Measurements from ENCODE around the gene CGB2. TPM values are rescaled to one million over a fixed set of nuclear protein-coding genes. Genes with fewer than 3 reads are reported as not detected.
"Not testable (repeated sequence)": the region's sequence is repeated elsewhere in the genome, so short reads cannot be mapped to it uniquely, and the experiment has no call there.

CGB2 gene
- total RNA-seq (under 1 TPM in 1 of 2 donors, not detected in 1; 0.58 TPM), polyA plus RNA-seq (not detected)
- long read RNA-seq, donor 1 = 0 reads
- long read RNA-seq, donor 2 = 0 reads
- long read RNA-seq, donor 3 = 0 reads
- long read RNA-seq, donor 4 = 0 reads
- long read RNA-seq, donor 5 = 0 reads

DNA sequence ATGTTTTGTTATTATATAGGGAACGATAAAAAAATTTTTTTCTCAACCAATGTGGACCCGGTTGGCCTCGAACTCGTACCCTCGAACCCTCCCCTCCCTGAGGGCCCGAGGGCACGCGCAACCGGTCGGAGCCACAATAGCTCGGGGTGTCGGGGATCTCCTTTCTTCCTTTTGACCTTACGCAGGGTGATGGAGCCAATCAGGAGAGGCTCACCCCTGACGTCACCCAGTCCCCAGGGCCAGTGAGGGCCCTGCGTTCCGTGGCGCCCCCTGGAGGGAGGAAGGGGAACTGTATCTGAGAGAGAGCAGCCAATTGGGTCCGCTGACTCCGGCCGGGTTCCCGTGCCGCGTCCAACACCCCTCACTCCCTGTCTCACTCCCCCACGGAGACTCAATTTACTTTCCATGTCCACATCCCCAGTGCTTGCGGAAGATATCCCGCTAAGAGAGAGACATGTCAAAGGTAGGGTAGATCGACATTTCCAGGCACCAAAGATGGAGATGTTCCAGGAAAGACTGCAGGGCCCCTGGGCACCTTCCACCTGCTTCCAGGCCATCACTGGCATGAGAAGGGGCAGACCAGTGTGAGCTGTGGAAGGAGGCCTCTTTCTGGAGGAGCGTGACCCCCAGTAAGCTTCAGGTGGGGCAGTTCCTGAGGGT, at the start of gene CGB2:
TSS of gene CGB2 (plus strand) at position 249 of the 660 bp plus-strand sequence. CDS start at position 455, 206 bp downstream.
- not testable (repeated sequence) for H3K9ac ChIP-seq (ENCODE audit: insufficient read depth in 1 of 2, low read length in 2 of 2); H3K4me3 ChIP-seq; H3K9me3 ChIP-seq (ENCODE audit: control insufficient read depth in 4 of 4, insufficient read depth in 3 of 4, low read length in 3 of 4); H3K36me3 ChIP-seq (ENCODE audit: control insufficient read depth in 4 of 4, insufficient read depth in 4 of 4, low read length in 4 of 4); H3K4me1 ChIP-seq (ENCODE audit: control insufficient read depth in 5 of 5, insufficient read depth in 5 of 5, low read length in 5 of 5); H3K27ac ChIP-seq (ENCODE audit: low read depth in 1 of 2, low read length in 1 of 2); H3K27me3 ChIP-seq (ENCODE audit: control insufficient read depth in 3 of 3, insufficient read depth in 3 of 3, low read length in 2 of 3); DNase-seq; ATAC-seq (ENCODE audit: insufficient read depth, low FRiP score)
- 22 to 28% methylated on average over 27 to 28 of the region's 28 CpGs for WGBS, 2 donors

DNA sequence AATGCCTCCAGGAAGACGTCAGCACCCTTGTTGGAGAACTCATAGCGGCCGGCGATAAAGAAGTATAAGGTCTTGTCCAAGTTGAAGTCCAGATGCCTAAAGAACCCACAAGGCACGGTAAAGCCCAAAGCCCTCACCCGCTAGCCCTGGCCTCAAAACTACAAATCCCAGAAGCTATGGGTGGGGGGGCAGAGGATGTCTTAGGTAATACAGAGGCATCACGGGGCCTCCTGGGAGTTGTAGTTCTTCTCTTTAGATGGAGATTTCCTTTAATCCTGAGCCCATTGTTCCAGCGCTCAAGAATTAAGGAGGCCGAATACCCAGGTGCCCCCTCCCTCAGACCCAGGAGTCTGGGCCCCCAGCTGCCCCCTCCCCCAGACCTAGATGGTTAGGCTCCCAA, 49.4 kb upstream of the CGB2 start:
- no peaks in the 10 kb centered on the region for H3K4me1 ChIP-seq (ENCODE audit: control insufficient read depth in 5 of 5, insufficient read depth in 5 of 5, low read length in 5 of 5)
- peaks cover 19 to 36% (median 29%) of the 10 kb centered on the region in 4 donors for H3K36me3 ChIP-seq (ENCODE audit: control insufficient read depth in 4 of 4, insufficient read depth in 4 of 4, low read length in 4 of 4)

DNA sequence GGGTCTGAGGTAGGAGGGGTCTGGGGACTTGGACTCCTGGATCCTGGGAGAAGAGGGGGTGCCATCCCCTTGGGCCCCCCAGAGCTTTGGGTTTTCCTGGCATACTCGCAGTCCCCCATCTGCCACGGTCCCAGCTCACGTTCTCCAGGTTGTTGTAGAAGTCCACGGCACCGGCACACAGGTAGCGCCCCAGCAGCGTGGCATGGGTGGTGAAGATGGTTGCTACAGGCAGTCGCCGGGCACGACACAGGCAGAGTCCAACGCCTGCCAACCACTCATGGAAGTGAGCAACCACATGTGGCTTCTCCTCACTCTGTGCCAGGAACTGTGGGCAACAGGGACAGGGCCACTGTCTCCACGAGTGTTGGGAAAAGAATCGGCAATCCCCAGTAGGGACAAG, 46.0 kb upstream of the CGB2 start:
- TF ChIP-seq, protein P1, sequence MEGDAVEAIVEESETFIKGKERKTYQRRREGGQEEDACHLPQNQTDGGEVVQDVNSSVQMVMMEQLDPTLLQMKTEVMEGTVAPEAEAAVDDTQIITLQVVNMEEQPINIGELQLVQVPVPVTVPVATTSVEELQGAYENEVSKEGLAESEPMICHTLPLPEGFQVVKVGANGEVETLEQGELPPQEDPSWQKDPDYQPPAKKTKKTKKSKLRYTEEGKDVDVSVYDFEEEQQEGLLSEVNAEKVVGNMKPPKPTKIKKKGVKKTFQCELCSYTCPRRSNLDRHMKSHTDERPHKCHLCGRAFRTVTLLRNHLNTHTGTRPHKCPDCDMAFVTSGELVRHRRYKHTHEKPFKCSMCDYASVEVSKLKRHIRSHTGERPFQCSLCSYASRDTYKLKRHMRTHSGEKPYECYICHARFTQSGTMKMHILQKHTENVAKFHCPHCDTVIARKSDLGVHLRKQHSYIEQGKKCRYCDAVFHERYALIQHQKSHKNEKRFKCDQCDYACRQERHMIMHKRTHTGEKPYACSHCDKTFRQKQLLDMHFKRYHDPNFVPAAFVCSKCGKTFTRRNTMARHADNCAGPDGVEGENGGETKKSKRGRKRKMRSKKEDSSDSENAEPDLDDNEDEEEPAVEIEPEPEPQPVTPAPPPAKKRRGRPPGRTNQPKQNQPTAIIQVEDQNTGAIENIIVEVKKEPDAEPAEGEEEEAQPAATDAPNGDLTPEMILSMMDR (IDR thresholded peaks at IDR 0.05; ENCODE audit: control extremely low read depth, extremely low read depth) = no peak
- peaks cover 0 to 6% (median 0%) of the 10 kb centered on the region in 5 donors for H3K4me1 ChIP-seq (ENCODE audit: control insufficient read depth in 5 of 5, insufficient read depth in 5 of 5, low read length in 5 of 5)
- no peaks in the 10 kb centered on the region for H3K9me3 ChIP-seq (ENCODE audit: control insufficient read depth in 4 of 4, insufficient read depth in 3 of 4, low read length in 3 of 4)
- no peak overlapping the region for H3K9ac ChIP-seq (ENCODE audit: insufficient read depth in 1 of 2, low read length in 2 of 2)
- ATAC-seq (ENCODE audit: insufficient read depth, low FRiP score) (no peak), DNase-seq (no peak)
- H3K4me3 ChIP-seq = no peak overlapping the region
- WGBS, 2 donors = 95 to 96% methylated on average over 13 of the region's 13 CpGs
- peaks cover 19 to 44% (median 27%) of the 10 kb centered on the region in 4 donors for H3K36me3 ChIP-seq (ENCODE audit: control insufficient read depth in 4 of 4, insufficient read depth in 4 of 4, low read length in 4 of 4)
- no peak overlapping the region for H3K27ac ChIP-seq (ENCODE audit: low read depth in 1 of 2, low read length in 1 of 2)
- H3K27me3 ChIP-seq (ENCODE audit: control insufficient read depth in 3 of 3, insufficient read depth in 3 of 3, low read length in 2 of 3) = no peaks in the 10 kb centered on the region

More for the DNA sequence above, 49.4 kb upstream of the CGB2 start:
- no peak overlapping the region for H3K4me3 ChIP-seq
- H3K9ac ChIP-seq (ENCODE audit: insufficient read depth in 1 of 2, low read length in 2 of 2) = no peak overlapping the region
- no peak overlapping the region for H3K27ac ChIP-seq (ENCODE audit: low read depth in 1 of 2, low read length in 1 of 2)
- DNase-seq (no peak), ATAC-seq (ENCODE audit: insufficient read depth, low FRiP score) (no peak)
- TF ChIP-seq, protein P1 (IDR thresholded peaks at IDR 0.05; ENCODE audit: control extremely low read depth, extremely low read depth) = no peak
- no peaks in the 10 kb centered on the region for H3K9me3 ChIP-seq (ENCODE audit: control insufficient read depth in 4 of 4, insufficient read depth in 3 of 4, low read length in 3 of 4)
- no peaks in the 10 kb centered on the region for H3K27me3 ChIP-seq (ENCODE audit: control insufficient read depth in 3 of 3, insufficient read depth in 3 of 3, low read length in 2 of 3)
- WGBS, 2 donors = 95 to 97% methylated on average over 9 of the region's 9 CpGs

DNA sequence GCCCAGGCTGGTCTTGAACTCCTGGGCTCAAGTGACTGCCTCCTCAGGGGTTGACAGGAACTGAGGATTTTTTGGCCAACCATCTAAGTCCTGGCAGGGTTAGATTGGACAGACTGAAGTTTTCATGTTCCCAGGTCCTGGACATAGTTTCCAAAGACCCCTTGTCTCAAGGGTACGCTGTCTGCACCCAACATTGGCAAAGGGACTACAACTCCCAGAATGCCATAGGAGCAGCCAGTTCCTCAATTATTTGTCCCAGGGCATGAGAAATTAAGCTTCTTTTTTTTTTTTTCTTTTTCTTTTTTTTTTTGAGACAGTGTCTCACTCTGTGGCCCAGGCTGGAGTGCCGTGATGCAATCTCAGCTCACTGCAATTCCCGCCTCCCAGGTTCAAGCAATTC, 45.5 kb upstream of the CGB2 start:
- ATAC-seq (ENCODE audit: insufficient read depth, low FRiP score) (no peak), DNase-seq (no peak)
- H3K4me3 ChIP-seq = no peak overlapping the region
- no peaks in the 10 kb centered on the region for H3K9me3 ChIP-seq (ENCODE audit: control insufficient read depth in 4 of 4, insufficient read depth in 3 of 4, low read length in 3 of 4)
- 78 to 95% methylated on average over 3 of the region's 3 CpGs for WGBS, 2 donors
- no peaks in the 10 kb centered on the region for H3K27me3 ChIP-seq (ENCODE audit: control insufficient read depth in 3 of 3, insufficient read depth in 3 of 3, low read length in 2 of 3)
- peaks cover 19 to 45% (median 28%) of the 10 kb centered on the region in 4 donors for H3K36me3 ChIP-seq (ENCODE audit: control insufficient read depth in 4 of 4, insufficient read depth in 4 of 4, low read length in 4 of 4)
- H3K4me1 ChIP-seq (ENCODE audit: control insufficient read depth in 5 of 5, insufficient read depth in 5 of 5, low read length in 5 of 5) = peaks cover 0 to 6% (median 3%) of the 10 kb centered on the region in 5 donors
- TF ChIP-seq, protein P1 (IDR thresholded peaks at IDR 0.05; ENCODE audit: control extremely low read depth, extremely low read depth) = no peak
- H3K9ac ChIP-seq (ENCODE audit: insufficient read depth in 1 of 2, low read length in 2 of 2) = no peak overlapping the region
- no peak overlapping the region for H3K27ac ChIP-seq (ENCODE audit: low read depth in 1 of 2, low read length in 1 of 2)

Measured in lung (tissue), 16 donors.